Inflammatory macrophage treated with lipopolysaccharide for 4 hours (primary cell): ENCODE results near the gene ZNF132.
"Not testable (repeated sequence)": the region's sequence is repeated elsewhere in the genome, so short reads cannot be mapped to it uniquely, and the experiment has no call there.

ENCODE experiments used
- DNase-seq: peaks from one replicate; pipeline ENCODE4 v3.0.0-alpha.2; 2020

Gene ZNF132

DNA sequence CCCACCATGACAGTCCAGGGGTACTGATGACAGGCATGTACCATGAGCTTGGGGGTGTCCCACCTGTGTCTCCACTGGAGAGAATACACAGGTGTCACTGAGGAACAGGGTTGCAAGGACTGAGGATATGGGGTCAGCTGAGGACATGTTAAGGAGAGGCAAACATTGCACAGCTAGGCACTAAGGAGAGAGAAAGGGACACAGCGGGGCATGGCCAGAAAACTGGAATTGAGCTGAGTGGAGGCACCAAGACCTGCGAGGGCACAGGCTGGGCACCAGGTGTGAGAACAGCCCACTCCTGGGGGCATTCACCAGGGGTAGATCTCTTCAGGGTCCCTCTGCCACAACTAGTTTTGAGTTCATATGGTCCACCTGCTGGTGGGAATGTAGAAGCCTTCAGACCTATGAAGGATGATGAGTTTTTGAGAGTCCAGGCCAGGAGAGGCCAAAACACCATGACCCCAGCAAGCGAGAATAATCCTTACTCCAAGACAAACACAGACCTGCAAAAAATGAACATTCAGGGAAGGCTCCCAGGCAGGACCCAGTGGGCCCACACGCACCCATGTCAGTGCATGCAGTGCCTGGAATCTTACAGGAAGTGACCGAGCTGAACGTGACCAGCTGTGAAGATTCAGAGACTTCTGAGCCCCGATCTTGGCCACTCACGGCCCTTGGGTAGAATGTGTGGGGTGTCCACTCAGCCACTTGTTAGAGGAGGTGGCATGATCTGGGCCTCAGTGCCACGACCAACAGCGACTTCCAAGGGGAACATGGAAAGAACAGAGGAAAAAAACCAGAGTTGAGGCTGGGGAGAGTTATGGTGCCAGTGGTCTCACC is 32.9 kb downstream of the ZNF132 start:
- DNase-seq, result no peak

DNA sequence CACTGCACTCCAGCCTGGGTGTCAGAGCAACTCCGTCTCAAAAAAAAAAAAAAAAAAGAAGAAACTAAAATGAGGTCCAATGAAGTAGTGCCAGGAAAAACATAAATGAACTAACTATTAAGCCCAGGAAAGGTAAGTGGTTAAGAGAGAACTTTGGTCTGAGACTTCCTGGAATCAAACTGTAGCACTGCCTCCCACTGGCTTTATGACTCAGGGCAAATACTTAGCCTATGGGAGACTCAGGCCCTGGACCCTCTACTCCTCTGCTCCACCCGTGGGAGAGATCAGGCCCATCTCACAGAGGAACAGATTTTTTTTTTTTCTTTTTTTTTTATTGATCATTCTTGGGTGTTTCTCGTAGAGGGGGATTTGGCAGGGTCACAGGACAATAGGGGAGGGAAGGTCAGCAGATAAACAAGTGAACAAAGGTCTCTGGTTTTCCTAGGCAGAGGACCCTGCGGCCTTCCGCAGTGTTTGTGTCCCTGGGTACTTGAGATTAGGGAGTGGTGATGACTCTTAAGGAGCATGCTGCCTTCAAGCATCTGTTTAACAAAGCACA is 36.0 kb downstream of the ZNF132 start:
- not testable (repeated sequence) for DNase-seq

DNA sequence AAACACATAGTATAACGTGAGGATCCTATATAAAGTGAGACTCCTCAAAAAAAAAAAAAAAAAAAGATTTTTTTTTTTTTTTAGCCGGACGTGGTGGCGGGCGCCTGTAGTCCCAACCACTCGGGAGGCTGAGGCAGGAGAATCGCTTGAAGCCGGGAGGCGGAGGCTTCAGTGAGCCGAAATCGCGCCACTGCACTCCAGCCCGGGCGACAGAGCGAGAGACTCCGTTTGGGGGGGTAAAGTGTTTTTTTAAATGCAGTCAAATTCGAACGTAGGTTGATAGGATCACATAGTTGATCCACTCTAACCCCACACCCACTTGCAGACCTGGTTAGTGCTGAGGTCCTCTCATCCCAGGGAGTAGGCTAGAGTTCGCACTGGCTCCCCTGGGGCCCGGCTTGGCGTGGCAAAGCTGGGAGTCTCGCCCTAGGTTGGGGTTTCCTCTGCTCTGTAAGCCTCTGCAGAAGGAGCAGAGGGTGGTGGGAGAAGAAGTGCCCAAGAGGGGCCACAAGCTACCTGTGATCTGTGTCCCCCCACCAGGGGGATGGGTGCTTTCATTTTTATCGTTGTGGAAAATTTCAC is 38.0 kb downstream of the ZNF132 start:
- DNase-seq, result no peak

DNA sequence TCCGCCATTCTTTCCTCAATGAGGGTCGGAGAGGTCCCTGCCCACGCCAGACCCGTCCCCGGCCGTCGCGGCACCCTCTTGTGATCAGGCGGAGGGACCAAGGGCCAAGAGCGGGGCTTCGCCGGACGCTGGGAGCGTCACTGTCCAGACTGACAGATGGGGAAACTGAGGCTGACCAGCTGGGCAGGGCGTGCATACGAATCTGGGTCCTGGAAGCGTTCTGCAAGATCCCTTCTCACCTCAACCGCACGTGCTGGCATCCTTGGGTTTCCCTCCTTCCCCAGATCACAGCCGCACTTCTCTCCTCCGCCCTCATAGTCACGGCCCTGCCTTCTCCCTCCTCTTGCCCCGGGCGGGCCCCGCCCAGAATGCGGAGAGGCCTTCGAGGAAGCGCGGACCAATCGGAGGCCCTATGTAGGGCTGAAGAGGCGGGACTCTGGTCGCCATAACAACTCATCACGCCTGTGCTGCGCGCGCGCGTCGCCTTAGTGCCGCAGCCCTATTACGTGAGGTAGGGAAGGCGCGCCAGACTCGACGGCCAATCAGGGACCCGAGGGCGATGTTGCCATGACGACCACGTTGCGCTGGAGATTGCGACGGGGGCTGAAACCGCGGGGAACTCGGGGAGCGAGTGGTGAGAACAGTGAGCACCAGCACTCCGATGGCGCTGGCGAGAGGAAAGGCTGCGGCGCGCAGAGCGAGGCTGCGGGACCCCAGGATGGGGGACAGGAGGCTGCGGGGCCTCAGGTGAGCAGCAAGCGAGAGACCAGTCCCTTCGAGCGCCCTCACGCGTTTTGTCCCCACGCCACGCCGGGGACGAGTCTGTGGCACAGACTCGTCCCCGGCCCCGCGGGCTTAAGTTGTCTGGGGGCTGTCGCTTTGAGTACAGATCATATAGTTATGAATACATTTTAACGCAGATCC is 38.8 kb downstream of the ZNF132 start:
- DNase-seq, result peak; percentile 100

DNA sequence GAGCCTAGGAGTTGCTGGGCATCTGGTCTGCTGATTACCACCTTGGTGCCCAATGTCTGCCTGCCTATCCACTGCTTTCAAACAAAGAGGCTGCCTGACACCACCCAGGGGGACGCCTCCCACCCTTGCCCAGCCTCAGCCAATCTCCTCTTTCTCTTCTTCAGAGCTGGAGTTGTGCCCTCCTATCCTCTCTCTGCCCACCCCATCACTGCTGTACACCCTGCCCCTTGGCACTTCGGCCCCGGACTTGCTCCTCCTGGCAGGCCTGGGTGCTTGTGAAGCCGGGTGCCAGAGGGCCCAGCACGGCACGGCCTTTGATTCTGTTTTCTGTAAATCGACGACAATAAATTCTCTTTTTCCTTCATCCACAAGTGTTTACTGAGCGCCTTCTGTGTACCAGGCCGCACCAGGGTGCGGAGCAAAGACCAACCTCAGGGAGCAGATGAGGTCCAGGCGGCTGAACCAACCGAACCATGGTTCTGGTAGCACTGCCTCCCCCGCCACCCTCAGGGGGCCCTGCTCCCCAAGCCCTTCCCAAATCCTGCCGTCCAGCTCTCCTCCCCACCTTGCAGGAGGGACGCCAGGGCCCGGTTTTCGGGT is 39.5 kb downstream of the ZNF132 start:
- DNase-seq, result no peak

DNA sequence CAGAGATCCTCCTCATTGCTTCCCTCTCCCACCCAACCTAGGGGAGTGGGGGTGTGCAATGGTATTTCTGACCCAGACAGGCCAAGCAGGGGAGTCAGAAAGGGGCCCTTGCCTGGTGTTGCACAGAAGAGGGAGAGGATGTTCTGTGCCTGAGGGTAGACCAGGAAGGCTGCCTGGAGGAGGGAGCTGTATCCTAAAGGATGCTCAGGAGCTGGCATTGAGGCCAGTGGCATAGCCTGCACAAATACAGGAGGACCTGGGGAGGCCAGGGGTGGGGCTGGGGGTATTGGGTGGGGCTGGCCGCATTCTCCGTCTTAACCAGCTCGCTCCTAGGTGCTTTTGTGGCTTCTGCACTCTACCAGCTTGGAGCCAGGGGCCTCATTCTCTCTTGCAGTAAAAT is 40.0 kb downstream of the ZNF132 start:
- DNase-seq, result no peak

DNA sequence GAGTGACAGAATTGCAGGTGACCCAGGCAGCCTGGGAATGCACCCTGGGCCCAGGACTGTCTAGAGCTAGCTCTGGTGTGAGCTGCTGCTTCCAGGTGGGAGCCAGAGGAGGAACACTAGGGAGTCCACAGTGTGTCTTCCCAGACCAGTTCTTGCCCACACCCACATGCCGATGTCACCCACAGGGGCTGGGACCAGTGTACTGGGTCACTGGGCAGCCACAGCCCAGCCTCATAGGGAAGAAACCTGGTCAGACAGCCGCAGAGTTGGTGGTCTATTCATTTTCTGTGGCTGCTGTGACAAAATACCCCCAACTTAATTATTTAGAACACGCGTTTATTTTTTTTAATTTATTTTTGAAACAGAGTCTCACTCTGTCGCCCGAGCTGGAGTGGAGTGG is 41.4 kb downstream of the ZNF132 start:
- DNase-seq, result no peak

DNA sequence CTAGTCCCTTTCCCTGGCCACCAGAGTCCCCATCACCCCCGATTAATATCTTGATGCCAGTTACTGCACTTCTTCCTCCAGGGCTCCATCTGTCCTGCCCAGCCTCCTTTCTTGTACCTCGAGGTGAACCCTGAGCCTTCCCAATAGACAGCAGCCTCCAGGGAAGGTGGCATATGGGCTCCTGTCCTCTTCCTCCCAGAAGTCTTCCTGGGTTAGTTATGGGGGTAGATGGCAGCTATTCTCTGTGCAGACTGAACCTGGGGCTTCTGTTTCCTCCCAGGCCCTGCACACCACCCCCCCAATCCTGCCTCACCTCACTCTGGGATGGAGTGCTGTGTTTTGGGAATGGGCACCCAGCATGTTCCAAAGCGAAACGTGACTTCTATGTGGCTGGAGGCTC is 41.9 kb downstream of the ZNF132 start:
- no peak for DNase-seq

DNA sequence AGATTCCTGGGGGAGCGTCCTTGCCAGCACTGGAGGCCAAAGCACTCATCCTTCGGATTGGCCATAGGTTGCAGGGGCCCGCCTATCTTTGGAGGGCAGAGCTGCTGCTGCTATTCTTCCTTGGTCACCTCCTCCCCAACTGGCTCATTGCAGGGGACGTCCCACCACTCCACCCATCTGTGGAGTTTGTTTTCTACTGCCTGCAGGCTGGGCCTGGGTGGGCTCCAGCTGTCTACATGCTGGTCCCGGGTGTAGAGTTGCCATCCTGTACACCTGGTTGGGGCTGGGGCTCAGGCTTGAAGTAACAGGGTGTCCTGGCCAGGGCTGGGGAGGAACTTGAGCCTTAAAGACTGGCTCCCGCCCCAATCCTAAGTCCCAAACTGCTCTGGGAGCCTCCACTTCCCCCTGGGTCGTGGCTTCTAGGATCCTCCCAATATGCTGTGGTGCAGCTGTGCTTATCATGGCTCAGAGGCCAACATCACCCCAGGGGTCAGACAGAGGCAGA is 42.4 kb downstream of the ZNF132 start:
- DNase-seq, result no peak

DNA sequence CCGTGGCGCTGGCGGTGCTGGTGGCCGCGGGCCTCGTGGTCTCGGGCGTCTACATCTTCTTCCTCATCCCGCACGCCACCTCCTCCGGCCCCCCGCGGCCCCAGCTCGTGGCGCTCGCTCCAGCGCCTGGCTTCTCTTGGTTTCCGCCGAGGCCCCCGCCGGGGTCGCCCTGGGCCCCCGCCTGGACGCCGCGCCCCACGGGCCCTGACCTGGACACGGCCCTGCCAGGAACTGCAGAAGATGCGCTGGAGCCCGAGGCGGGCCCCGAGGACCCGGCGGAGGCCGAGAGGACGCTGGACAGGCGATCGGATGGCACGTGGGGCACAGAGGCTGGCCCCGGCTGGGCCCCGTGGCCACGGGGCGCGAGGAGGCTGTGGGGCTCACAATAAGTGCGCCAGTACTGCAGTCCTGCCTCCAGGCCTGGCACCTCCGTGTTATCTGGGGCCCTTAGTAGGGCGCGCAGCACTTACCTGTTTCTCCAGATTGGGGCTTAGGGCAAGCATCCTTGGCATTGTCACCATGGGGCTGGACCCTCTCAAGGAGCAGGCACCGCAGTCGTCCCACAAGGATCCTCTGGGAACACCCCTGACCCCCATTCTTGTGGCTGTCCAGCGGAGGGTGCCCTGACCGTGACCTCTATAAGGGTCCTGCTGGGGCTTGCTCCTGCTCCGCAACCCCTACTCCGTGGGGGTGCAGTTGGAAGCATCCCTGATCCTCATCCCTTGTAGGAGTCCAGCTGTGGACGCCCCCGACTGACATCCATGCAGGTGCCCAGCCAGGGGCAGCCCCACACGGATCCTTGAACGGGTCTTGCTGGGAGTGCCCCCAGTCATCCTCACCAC is 43.0 kb downstream of the ZNF132 start:
- DNase-seq, result no peak

DNA sequence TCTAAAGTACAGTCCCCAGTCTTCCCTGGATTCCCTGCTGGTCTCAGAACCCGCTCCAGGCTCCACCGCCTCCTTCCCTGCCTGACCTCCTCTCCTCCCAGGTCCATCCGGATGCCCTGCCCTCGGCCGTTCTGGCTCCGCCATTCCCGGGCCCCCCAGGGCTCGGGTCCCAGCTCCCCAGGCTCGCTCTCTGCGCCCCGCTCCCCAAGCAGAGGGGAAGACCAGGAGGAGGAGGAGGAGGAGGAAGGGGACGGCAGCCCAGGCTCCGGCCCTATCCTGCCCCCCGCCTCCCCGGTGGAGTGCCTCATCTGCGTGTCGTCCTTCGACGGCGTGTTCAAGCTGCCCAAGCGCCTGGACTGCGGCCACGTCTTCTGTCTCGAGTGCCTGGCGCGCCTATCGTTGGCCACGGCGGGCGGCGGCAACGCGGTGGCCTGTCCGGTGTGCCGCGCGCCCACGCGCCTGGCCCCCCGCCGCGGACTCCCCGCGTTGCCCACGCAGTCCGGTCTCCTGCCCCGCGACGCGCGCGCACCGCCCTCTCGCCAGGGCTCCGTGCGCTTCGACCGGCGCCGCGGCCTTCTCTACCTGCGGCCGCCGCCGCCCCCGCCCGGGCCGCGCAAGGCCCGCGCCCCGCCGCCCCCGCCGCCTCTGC is 43.9 kb downstream of the ZNF132 start:
- DNase-seq, result no peak

DNA sequence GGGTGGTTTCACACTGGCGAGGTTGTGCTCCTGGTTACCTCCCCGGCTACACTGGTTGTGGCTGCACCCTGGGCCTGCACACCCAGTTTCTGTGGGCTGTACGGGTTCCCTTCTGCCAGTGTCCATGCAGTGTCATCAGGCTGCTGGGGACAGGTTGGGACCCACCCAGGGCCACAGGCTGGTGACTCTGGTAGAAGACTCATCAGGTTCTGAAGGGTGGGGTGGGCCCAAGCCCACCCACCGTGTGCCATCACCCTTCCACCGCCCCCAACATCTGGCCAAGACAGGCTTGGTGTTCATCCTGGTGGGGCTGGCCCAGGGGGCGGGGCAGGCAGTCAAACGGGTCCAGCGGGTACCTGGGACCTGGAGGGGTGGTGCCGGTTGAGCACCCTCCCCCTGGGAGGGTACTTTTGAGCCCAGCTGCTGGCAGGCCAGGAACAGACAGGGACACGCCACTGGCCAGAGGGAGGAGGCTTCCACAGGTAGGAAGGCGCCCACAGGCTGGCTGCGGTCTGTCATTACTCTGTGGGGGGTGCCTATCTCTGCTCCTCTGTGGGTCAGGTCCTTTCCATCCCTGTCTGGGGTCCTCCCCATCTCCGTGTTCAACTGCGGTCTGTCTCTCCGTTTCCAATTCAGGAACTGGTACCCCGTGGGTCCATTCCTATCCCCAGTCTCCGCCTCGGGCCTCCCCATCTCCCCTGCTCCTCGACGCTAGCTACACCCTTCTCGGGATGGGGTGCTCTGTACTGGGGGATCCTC is 44.6 kb downstream of the ZNF132 start, which contains the start of gene RNF225:
Gene RNF225 (plus strand): TSS at position 437 of the 759 bp plus-strand sequence. CDS start 434 bp downstream, outside the sequence.
- DNase-seq, result no peak

DNA sequence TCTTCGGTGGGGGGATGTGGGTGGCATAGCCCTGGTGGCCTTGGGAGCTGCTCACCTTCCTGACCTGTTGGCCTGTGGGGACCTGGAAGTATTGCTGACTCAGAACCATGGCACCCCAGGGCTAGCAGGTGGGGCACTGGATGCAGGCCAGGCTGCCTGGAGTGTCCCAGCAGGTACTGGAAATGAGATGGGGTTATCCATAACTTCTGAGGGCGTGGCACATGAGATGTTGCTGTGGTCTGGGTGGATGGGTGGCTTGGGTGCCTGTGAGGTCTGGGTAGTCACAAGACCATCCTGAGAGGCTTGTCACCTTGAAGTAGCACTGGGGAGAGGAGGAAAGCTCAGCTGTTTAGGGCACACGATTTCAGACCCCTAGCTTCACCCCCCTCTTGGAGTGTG is 45.1 kb downstream of the ZNF132 start:
- DNase-seq, result no peak

DNA sequence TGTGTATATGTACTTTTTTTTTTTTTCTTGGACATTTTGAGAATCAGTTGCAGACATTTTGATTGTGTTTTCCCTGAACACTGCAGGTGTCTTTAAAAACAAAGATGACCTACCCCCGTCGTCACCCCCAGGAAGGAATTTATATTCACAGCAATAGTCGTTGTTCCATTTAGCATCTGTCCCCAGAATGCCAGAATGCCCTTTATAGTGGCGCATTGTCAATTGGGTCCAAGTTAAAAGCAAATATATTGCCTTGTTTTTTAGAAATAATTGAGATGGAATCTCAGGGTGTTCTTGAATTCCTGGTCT is 46.3 kb downstream of the ZNF132 start:
- DNase-seq, result no peak

DNA sequence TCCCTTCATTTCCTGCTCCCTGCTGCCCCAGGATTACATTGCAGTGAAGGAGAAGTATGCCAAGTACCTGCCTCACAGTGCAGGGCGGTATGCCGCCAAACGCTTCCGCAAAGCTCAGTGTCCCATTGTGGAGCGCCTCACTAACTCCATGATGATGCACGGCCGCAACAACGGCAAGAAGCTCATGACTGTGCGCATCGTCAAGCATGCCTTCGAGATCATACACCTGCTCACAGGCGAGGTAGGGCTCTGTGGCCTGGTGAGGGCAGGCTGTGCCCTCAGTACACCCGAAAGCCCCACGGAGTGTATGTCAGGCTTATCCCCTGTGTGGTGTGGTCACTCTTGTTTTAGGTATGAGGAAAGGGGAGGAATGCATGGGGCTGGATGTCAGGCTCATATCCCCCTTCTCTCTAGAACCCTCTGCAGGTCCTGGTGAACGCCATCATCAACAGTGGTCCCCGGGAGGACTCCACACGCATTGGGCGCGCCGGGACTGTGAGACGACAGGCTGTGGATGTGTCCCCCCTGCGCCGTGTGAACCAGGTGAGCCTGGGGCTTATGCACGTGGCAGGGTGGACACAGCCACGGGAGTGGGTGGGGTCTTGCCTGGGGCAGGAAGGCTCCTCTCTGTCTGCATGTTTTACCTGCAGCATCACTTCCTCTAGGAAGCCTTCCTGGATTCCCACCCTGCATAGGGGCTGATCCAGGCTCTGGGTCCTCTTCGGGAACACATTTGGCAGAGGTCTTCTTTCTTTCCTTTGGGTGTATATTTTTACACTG is 46.8 kb downstream of the ZNF132 start:
- DNase-seq, result no peak

DNA sequence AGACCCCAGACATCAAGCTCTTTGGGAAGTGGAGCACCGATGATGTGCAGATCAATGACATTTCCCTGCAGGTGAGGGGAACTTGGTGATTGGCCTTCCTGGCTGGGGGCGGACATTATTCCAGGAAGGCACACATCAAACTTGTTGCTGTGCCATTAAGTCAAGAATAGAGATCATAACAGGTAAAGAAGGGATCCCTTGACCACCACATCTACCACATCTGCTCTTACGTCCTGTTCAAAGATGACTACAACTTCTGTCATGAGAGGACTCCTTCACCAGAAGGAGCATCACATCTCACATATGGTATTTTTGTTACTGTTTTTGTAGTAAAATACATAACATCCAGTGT is 51.8 kb downstream of the ZNF132 start:
- DNase-seq, result no peak

DNA sequence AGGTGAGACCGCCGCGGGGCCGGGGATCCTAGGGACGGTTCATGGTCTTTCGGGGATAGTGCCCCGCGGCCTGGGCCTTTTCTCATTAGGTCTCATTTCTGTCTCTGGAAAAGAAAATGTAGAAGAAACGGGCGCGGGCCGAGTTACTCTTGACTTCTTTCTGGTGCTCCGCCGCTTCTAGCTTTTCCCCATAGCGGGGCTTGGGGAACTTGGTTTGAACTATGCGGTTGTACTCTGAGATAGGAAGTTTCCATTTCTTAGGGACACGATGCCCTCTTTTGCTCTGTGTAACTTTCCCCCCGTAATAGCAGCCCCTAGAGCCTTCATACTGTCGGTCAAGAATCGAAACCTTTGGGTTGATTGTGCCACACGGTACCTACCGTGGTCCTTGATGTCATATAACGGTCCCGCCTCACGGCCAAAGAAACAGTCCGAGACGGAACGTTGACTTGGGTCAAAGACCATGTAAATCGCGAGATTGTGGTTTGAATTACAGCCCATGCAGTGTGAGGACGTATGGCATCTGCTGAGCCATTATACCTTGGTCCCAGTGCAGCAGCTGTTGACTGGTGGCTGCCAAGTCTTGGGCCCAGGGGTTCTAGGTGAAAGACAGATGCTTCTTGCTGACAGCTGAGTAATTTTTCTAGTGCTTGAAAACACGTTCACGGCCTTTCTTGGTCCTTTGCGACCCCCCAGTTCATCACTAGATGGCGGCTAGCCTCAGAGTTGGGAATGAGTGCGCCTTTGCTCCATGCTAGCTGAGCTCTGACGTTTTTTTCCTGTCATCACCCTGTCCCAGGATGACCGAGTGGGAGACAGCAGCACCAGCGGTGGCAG is 52.4 kb downstream of the ZNF132 start:
- peak; percentile 15 for DNase-seq

DNA sequence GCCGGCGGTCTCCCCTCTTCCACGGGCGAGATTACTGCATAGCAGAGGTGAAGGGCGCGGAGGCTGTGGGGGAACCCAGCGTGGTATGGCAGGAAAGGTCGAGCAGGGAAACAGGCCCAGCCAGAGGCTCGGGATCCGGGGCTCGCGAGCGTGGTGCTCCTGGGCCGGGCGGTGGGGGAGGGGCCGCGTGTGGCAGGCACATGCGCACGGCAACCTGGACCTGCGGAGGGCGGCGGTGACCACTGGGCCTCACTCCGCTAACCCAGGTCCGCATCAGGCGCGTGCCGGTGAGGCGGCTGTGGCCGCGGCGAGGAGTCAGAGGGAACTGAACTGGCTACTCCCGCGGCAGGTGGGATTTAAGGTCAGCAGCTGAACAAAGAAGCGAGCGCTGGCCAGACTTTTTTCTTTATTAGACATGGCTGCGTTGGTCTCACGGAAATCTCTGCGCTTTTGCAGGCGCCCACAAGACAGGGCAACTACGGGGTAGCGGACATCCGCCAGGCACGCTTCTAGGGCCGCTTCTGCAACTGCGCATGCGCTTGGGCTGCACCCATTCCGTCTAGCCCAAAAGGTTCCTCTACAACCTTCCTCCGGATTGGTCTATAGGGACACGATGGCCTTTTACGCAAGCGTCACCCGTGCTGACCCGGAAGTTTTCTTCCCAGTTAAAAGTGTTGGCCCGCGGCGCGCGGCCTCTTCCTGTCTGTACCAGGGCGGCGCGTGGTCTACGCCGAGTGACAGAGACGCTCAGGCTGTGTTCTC is 53.2 kb downstream of the ZNF132 start, which contains the start of gene RPS5:
Gene RPS5 (plus strand): TSS at position 694 of the 762 bp plus-strand sequence. CDS start 869 bp downstream, outside the sequence.
- DNase-seq, result peak; percentile 99
